ENCODE measurements around the gene NPS.

- no peak for TF ChIP-seq POLR2AphosphoS5 (IDR thresholded peaks at IDR 0.05; ENCODE audit: low read depth, low read length)
- TF ChIP-seq FOXP2 (optimal IDR thresholded peaks at IDR 0.05; ENCODE audit: borderline replicate concordance, extremely low read depth, extremely low read length, insufficient read depth) = no peak
- TF ChIP-seq TAF1 (IDR thresholded peaks at IDR 0.05; ENCODE audit: borderline replicate concordance, insufficient read depth, low read length) = no peak
Measured at GRCh38 chr10:127576740-127577161, 27.6 kb downstream of the NPS start.

All from PFSK-1 (cell line).